RWPE2 (cell line): ENCODE data around the gene DARS1.

Source experiments
- ATAC-seq: fragments of 200-7000 bp; cut with Tn5 transposase; 3 replicates; pipeline ENCODE4 v1.9.1; 2021; ENCODE audit warnings: low read depth
- DNase-seq: peaks from one replicate; pipeline ENCODE4 v3.0.0-alpha.2; 2020; ENCODE audit warnings: low spot score
- H3K27ac ChIP-seq: fragments of 450-650 bp; 2 replicates; pipeline ENCODE4 v1.5.1; 2017; ENCODE audit warnings: mild to moderate bottlenecking; ENCODE audit not compliant: poor library complexity, severe bottlenecking
- H3K27me3 ChIP-seq: fragments of 250-450 bp; sonication (Bioruptor Pico); 2 replicates; pipeline ENCODE4 v1.5.1; 2021; ENCODE audit warnings: mild to moderate bottlenecking, moderate library complexity; ENCODE audit not compliant: insufficient read depth, poor library complexity, severe bottlenecking
- H3K36me3 ChIP-seq: fragments of 250-450 bp; sonication (Bioruptor Pico); 2 replicates; pipeline ENCODE4 v1.5.1; 2020; ENCODE audit warnings: low read depth, mild to moderate bottlenecking, moderate library complexity
- H3K4me1 ChIP-seq: fragments of 250-450 bp; sonication (Bioruptor Pico); 2 replicates; pipeline ENCODE4 v1.5.1; 2021; ENCODE audit warnings: mild to moderate bottlenecking, moderate library complexity; ENCODE audit not compliant: insufficient read depth, poor library complexity, severe bottlenecking
- H3K4me3 ChIP-seq: fragments of 250-450 bp; sonication (Bioruptor Pico); 2 replicates; pipeline ENCODE4 v1.5.1; 2021; ENCODE audit warnings: mild to moderate bottlenecking, moderate library complexity; ENCODE audit not compliant: severe bottlenecking
- H3K9me3 ChIP-seq: fragments of 250-450 bp; sonication (Bioruptor Pico); 2 replicates; pipeline ENCODE4 v1.5.1; 2021; ENCODE audit warnings: mild to moderate bottlenecking, moderate library complexity; ENCODE audit not compliant: severe bottlenecking
- TF ChIP-seq, protein P1 (sequence below): fragments of 450-650 bp; IDR thresholded peaks from one replicate; pipeline ENCODE4 v1.5.1; 2017; ENCODE audit warnings: mild to moderate bottlenecking, moderate library complexity; ENCODE audit not compliant: poor library complexity, severe bottlenecking

DARS1 gene

DNA sequence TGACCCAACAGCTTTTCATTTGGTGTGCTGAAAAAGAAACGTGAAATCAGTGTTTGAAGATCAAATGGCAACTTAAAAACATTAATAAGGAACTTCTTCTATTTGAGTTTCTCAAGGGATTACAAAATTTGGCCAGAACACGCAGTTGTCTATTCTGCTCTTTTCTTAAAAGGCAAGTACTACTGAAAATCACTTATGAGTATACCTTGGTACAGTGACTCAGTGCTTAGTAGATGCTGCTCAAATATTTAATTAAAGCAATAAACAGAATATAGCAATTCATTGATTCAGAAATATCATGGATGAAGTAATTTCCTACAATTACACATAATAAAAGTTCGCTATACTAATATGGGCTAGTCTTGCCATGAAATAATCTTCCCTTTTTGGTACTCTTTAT lies 70.9 kb downstream of the DARS1 start:
- Histone ChIP-seq H3K27ac (no peak overlapping the region), H3K9me3 (no peaks in the 10 kb centered on the region), H3K36me3 (peaks cover 73% of the 10 kb centered on the region), H3K4me1 (no peaks in the 10 kb centered on the region), H3K27me3 (no peaks in the 10 kb centered on the region), H3K4me3 (no peak overlapping the region)
- DNase-seq: no peak
- TF ChIP-seq, protein P1, sequence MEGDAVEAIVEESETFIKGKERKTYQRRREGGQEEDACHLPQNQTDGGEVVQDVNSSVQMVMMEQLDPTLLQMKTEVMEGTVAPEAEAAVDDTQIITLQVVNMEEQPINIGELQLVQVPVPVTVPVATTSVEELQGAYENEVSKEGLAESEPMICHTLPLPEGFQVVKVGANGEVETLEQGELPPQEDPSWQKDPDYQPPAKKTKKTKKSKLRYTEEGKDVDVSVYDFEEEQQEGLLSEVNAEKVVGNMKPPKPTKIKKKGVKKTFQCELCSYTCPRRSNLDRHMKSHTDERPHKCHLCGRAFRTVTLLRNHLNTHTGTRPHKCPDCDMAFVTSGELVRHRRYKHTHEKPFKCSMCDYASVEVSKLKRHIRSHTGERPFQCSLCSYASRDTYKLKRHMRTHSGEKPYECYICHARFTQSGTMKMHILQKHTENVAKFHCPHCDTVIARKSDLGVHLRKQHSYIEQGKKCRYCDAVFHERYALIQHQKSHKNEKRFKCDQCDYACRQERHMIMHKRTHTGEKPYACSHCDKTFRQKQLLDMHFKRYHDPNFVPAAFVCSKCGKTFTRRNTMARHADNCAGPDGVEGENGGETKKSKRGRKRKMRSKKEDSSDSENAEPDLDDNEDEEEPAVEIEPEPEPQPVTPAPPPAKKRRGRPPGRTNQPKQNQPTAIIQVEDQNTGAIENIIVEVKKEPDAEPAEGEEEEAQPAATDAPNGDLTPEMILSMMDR: no peak
- ATAC-seq: no peak

DNA sequence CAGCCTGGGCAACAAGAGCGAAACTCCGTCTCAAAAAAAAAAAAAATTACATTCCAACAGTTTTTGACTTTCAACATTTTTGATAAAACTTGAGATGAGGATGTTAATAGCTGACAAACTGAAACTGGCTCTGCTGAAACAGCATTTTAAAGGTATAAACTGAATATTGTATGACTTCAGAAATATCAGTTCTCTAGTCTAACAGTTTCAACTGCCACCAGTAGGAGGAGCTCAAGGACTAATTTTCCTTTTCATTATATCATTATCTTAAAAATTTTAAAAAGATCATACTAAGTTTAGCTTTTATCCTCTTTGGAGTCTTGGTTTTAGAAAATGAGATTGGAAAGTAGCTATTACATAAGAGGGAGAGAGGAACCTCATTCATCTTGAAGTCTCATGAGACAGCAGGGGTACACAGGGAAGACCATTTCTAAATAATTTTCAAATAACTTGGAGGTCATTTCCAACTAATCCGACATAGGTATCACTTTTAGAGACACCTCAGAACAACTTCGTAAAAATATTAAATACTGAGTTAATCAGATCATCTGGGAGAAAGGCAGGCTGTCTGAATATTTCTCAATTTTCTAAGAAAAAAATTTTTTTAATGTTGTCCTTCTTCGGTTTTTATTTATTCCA lies 71.6 kb downstream of the DARS1 start:
- TF ChIP-seq, protein P1: peak; percentile 85
- H3K27ac ChIP-seq: no peak overlapping the region
- ATAC-seq (no peak), DNase-seq (no peak)
- no peaks in the 10 kb centered on the region for H3K4me1 ChIP-seq
- H3K4me3 ChIP-seq: no peak overlapping the region
- no peaks in the 10 kb centered on the region for H3K9me3 ChIP-seq
- H3K27me3 ChIP-seq: no peaks in the 10 kb centered on the region
- peaks cover 71% of the 10 kb centered on the region for H3K36me3 ChIP-seq

DNA sequence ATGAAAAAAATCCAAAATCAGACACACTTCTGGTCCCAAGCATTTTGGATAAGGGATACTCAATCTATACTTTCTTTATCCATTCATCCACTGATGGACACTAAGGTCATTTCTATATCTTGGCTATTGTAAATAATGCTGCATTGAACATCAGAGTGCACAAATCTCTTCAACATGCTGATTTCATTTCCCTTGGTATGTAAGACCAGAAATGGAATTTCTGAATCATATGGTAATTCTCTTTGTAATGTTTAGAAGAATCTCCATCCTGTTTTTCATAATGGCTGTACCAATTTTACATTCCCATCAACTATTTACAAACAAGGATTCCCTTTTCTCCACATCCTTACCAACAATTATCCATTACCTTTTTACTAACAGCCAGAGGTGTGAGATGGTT lies 75.5 kb downstream of the DARS1 start:
- ATAC-seq (no peak), DNase-seq (no peak)
- H3K36me3 ChIP-seq: peaks cover 90% of the 10 kb centered on the region
- H3K27ac ChIP-seq: no peak overlapping the region
- H3K4me3 ChIP-seq: no peak overlapping the region
- no peaks in the 10 kb centered on the region for H3K4me1 ChIP-seq
- H3K9me3 ChIP-seq: no peaks in the 10 kb centered on the region
- TF ChIP-seq, protein P1: no peak
- H3K27me3 ChIP-seq: no peaks in the 10 kb centered on the region

DNA sequence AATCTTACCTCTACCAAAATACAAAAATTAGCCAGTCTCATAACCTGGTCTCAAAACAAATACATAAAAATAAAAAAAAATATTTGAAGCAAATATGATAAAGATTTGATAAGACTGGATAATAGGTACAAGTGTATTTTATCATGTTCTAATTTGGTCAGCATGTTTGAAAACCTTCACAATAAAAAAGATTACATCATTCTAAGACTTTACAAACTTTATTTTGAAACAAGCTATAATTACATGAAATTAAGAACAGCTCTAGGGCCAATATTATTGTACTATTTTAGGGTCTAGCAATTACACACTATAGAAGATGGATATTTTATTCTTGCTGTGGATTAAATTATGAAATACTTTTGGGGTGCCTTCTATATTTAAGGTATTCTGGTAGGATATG lies 79.7 kb downstream of the DARS1 start:
- no peaks in the 10 kb centered on the region for H3K9me3 ChIP-seq
- no peaks in the 10 kb centered on the region for H3K4me1 ChIP-seq
- no peak overlapping the region for H3K27ac ChIP-seq
- H3K36me3 ChIP-seq: peaks cover 48% of the 10 kb centered on the region
- ATAC-seq (no peak), DNase-seq (no peak)
- H3K27me3 ChIP-seq: no peaks in the 10 kb centered on the region
- H3K4me3 ChIP-seq: no peak overlapping the region
- TF ChIP-seq, protein P1: no peak

DNA sequence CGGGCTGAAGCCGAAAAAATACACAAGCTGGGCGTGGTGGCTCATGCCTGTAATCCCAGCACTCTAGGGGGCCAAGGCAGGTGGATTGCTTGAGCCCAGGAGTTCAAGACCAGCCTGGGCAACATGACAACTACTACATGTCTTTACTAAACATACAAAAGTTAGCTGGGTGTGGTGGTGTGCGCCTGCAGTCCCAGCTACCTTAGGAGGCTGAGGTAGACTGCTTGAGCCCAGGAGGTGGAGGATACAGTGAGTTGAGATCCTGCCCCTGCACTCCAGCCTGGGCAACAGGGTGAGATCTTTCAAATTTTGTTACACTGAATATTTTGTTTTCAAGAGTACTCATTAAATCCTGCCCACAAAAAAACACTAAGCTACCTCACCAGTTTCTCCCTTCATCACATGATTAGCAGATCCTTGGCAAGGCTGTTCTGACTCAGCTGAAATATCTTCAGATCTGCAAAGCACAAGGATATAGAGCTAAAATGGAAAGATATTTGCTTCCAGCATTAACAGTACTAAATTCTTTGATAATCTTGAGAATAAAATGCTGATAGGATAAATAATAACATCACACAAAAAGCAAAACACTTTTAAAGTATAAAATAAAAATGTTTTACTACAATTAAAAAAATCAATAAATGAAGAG lies 81.0 kb downstream of the DARS1 start:
- no peaks in the 10 kb centered on the region for H3K9me3 ChIP-seq
- TF ChIP-seq, protein P1: no peak
- no peak overlapping the region for H3K4me3 ChIP-seq
- H3K36me3 ChIP-seq: peaks cover 36% of the 10 kb centered on the region
- ATAC-seq (0 out of 3 replicates have a peak, but pooled peaks have one; percentile 21), DNase-seq (no peak)
- no peaks in the 10 kb centered on the region for H3K4me1 ChIP-seq
- no peak overlapping the region for H3K27ac ChIP-seq
- H3K27me3 ChIP-seq: no peaks in the 10 kb centered on the region
